Adrenal gland (tissue), 12 donors: ENCODE measurements around the gene ADD3. TPM values are rescaled to one million over a fixed set of nuclear protein-coding genes. Genes with fewer than 3 reads are reported as not detected.

Source experiments
- DNase-seq, 7 donors: peaks; one replicate each; pipeline ENCODE4 v3.0.0-alpha.2; 2019 to 2020
- H3K27ac ChIP-seq, 5 donors: fragments of 200-600 bp; sonication (generic) in 4 of 5; 1 replicate in 3 of 5; 2 replicates in 2 of 5; pipeline versions ENCODE4 v1.5.1 to v1.8.0; 2016 to 2020; ENCODE audit warnings: mild to moderate bottlenecking in 1 of 5
- H3K27me3 ChIP-seq: fragments of 200-600 bp; 2 replicates; pipeline ENCODE4 v1.8.0; 2021
- H3K36me3 ChIP-seq, 2 donors: fragments of 200-600 bp; replicated peaks in 1 of 2; 1 replicate in 1 of 2; 2 replicates in 1 of 2; pipeline versions ENCODE4 v1.5.1 to v1.8.0; 2018 to 2022
- H3K4me1 ChIP-seq, 2 donors: fragments of 200-600 bp; replicated peaks in 1 of 2; 1 replicate in 1 of 2; 2 replicates in 1 of 2; pipeline versions ENCODE4 v1.5.1 to v1.8.0; 2018 to 2021
- H3K4me3 ChIP-seq, 4 donors: fragments of 200-600 bp; sonication (generic) in 3 of 4; one replicate each; pipeline ENCODE4 v1.5.1; 2016 to 2018
- H3K9me3 ChIP-seq, 3 donors: fragments of 200-600 bp; sonication (generic) in 1 of 3; replicated peaks in 1 of 3; 1 replicate in 2 of 3; 2 replicates in 1 of 3; pipeline versions ENCODE4 v1.5.1 to v1.8.0; 2016 to 2021
- POLR2A ChIP-seq, 2 donors: fragments of 450-650 bp; IDR thresholded peaks; one replicate each; pipeline ENCODE4 v1.6.1; 2017; ENCODE audit warnings: antibody characterized with exemption in 2 of 2, mild to moderate bottlenecking in 2 of 2, moderate library complexity in 1 of 2
- WGBS, 4 donors: extraction: QIAGEN DNeasy Blood & Tissue Kit in 2 of 4; methylation state at CpG; one replicate each; pipeline versions ENCODE4 v1.1.5 to v1.1.7; 2013 to 2017; 5-methylcytosine and 5-hydroxymethylcytosine counted together
- intact Hi-C, 2 donors: fragments of 100-400 bp; cut with DNase I; formaldehyde crosslinking; loops; one replicate each; pipeline versions ENCODE4 v1.14.1 to v1.15.0; 2022 to 2023
- polyA plus RNA-seq, 3 donors: library from polyadenylated mRNA; stranded (reverse); fragments of 200-250 nt in 2 of 3; fragments of 350-450 nt in 1 of 3; fragmentation: Illumina TruSeq in 1 of 3; extraction: RNeasy Lipid Tissue Mini Kit (QIAGEN cat#74804) in 1 of 3; gene quantifications; one replicate each; pipeline ENCODE4 v1.2.3, GENCODE V29; 2013 to 2014
- total RNA-seq, 9 donors: library from RNA; depleted of rRNA in 4 of 9; stranded (reverse); fragments of >200 nt in 4 of 9; fragments of 120-200 nt in 1 of 9; fragmentation: NEBNext Ultra II Directional in 1 of 9; extraction: Animal tissue kit (Norgen Biotek cat#: 25700) in 1 of 9; gene quantifications; one replicate each; pipeline versions ENCODE4 v1.1.0 to v1.2.4, GENCODE V29; 2013 to 2023
- TF ChIP-seq, protein P1 (sequence below), 6 experiments: fragments of 450-650 bp in 4 of 6; fragments of 200-600 bp in 2 of 6; sonication (generic) in 1 of 6; IDR thresholded peaks; 1 replicate in 5 of 6; 2 replicates in 1 of 6; pipeline versions ENCODE4 v1.5.1 to v1.8.0; 2016 to 2021; ENCODE audit warnings: antibody characterized with exemption in 6 of 6, mild to moderate bottlenecking in 2 of 6, moderate library complexity in 1 of 6
- donor health status: healthy with polysubstance abuse.
- donor health status: Bipolar disorder and iron deficiency.
- donor health status: DM: yes; HTN: yes; CAD: no.
- donor health status: DM: no; HTN: no; CAD: no.
- donor health status: DM: no; HTN: no; CAD: no.
- donor health status: DM: yes; HTN: yes; CAD: no.

The ADD3 gene
- total and polyA plus RNA-seq, 12 donors = 15.6 to 122 (median 43.4) TPM

DNA sequence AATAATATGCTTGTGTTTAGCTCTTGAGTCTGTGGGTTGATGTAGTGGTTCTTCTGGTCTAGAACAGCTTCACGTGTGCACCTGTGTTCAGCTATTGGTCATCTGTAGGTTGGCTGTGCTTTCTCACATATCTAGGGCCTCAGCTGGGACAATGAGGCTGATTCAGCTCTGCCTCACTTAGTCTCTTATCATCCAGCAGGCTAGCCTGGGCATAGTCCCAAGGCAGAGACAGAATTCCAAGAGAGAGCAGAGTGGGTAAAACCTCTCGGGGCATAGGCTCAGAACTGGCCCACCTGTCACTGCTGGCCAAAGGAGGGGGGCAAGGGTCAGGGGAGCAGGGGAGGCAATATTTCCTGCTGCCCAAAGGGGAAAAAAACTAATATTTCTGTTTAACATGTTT is 167.6 kb downstream of the ADD3 start:
- Histone ChIP-seq H3K9me3 (no peaks in the 10 kb centered on the region), H3K27ac (no peak overlapping the region), H3K4me3 (no peak overlapping the region), H3K36me3 (no peaks in the 10 kb centered on the region), H3K4me1 (peaks cover 0 to 1% of the 10 kb centered on the region in 2 donors), H3K27me3 (peaks cover 18% of the 10 kb centered on the region)
- WGBS, 4 donors = 85 to 91% (median 87%) methylated on average over 2 of the region's 2 CpGs
- DNase-seq = no peak
- TF ChIP-seq, protein P1, sequence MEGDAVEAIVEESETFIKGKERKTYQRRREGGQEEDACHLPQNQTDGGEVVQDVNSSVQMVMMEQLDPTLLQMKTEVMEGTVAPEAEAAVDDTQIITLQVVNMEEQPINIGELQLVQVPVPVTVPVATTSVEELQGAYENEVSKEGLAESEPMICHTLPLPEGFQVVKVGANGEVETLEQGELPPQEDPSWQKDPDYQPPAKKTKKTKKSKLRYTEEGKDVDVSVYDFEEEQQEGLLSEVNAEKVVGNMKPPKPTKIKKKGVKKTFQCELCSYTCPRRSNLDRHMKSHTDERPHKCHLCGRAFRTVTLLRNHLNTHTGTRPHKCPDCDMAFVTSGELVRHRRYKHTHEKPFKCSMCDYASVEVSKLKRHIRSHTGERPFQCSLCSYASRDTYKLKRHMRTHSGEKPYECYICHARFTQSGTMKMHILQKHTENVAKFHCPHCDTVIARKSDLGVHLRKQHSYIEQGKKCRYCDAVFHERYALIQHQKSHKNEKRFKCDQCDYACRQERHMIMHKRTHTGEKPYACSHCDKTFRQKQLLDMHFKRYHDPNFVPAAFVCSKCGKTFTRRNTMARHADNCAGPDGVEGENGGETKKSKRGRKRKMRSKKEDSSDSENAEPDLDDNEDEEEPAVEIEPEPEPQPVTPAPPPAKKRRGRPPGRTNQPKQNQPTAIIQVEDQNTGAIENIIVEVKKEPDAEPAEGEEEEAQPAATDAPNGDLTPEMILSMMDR (IDR thresholded peaks at IDR 0.05) = no peak
- TF ChIP-seq POLR2A (IDR thresholded peaks at IDR 0.05) = no peak
- intact Hi-C loops = no loop called here

DNA sequence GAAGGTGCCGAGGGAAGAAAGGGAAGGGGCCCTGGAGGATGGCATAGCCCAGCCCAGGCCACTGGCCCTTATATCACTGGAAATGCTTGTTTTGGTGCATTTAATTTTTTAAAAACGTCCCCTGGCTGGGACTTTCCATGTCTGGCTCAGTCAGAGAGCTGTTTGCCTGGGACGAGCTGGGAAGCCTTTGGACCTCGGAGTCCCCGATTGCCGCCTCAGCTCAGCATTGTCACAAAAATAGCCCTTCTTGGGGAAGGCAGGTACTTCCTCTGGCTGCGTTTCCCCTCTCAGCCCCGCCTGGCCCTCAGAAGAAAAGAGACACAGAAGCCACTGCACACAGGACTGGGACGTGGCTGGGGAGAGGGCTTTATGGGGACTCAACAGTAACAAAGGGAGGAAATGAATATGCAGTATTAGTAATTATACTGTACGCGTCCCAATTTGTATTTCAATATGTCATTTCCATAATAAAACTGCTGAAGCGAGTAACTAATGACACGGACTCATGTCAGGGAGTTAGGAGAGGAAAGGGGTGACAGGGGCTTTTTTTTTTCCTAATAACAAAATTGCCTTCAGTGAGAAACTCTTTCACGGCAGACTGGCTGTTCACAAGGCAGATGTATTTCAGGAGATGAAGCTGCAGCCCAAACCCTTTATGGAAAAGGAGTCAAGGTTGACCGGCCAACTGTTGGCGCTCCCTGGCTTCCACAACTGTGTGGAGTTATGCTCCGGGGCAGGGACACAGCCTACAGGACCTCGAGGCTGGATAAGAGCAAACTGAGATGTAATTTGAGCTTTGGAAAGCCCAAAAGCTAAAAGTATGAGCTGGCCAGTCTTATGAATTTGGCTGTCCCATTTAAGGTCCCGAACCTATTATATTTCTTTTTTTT is 168.6 kb downstream of the ADD3 start:
- no peak for TF ChIP-seq POLR2A (IDR thresholded peaks at IDR 0.05)
- TF ChIP-seq, protein P1 (IDR thresholded peaks at IDR 0.05) = no peak
- Histone ChIP-seq H3K27me3 (peaks cover 18% of the 10 kb centered on the region), H3K4me3 (no peak overlapping the region), H3K36me3 (no peaks in the 10 kb centered on the region), H3K9me3 (no peaks in the 10 kb centered on the region), H3K4me1 (no peaks in the 10 kb centered on the region), H3K27ac (no peak overlapping the region)
- no peak for DNase-seq
- intact Hi-C loops = no loop called here
- 51 to 58% (median 52%) methylated on average over 19 of the region's 19 CpGs for WGBS, 4 donors

DNA sequence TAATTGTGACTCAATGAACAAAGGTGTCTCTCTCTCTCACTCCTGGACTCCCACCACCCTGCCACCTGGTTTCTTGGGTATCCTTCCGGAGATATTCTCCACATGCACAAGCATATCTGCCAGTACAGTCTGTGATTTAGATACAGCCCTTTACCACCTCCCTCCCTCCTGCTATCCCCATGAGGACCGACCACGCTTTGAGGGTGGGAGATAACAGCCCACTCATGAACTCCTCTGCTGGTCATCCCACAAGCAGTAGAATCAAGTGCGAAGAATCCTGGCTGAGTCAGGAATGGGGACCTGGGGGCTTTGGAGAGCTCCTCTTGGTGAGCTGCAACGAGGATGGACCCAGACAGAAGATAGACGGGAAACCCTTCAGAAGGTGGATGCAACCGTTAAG is 171.4 kb downstream of the ADD3 start:
- no peak overlapping the region for H3K4me3 ChIP-seq
- no peaks in the 10 kb centered on the region for H3K9me3 ChIP-seq
- 79 to 89% (median 82%) methylated on average over 7 of the region's 7 CpGs for WGBS, 4 donors
- H3K4me1 ChIP-seq = no peaks in the 10 kb centered on the region
- TF ChIP-seq POLR2A (IDR thresholded peaks at IDR 0.05) = no peak
- TF ChIP-seq, protein P1 (IDR thresholded peaks at IDR 0.05) = no peak
- intact Hi-C loops = no loop called here
- H3K36me3 ChIP-seq = no peaks in the 10 kb centered on the region
- H3K27ac ChIP-seq = no peak overlapping the region
- no peaks in the 10 kb centered on the region for H3K27me3 ChIP-seq
- DNase-seq = no peak

DNA sequence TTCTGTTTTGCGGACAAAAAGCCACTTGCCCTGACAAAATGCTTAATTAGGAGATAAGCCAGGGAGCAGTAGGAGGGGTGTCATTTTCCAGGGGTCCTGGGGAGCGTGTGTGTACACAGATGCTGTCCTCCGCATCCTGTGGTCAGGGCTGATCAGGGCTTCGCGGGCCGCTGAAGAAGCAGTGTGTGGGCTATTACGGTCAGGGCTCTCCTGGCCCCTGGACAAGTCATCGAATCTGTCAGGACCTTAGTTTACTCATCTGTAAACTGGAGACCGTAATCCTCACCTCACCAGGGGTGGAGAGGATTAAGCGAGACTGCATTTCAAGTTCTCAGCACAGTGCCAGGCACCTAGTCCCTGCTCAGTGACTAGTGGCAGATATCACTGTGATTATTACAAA is 173.7 kb downstream of the ADD3 start:
- WGBS, 4 donors = 87 to 91% (median 90%) methylated on average over 10 of the region's 10 CpGs
- Histone ChIP-seq H3K27me3 (no peaks in the 10 kb centered on the region), H3K9me3 (no peaks in the 10 kb centered on the region), H3K27ac (no peak overlapping the region), H3K4me3 (no peak overlapping the region), H3K36me3 (no peaks in the 10 kb centered on the region), H3K4me1 (no peaks in the 10 kb centered on the region)
- TF ChIP-seq, protein P1 (IDR thresholded peaks at IDR 0.05) = no peak
- no peak for TF ChIP-seq POLR2A (IDR thresholded peaks at IDR 0.05)
- intact Hi-C loops = no loop called here
- DNase-seq = no peak
